Caki2 (cell line): ENCODE data around the gene LIFR. TPM values are rescaled to one million over a fixed set of nuclear protein-coding genes. Genes with fewer than 3 reads are reported as not detected.
A peak's percentile ranks its signal among the peaks of the same experiment; 100 is the strongest.
"Not testable (repeated sequence)": the region's sequence is repeated elsewhere in the genome, so short reads cannot be mapped to it uniquely, and the experiment has no call there.

Experiments
- DNase-seq: peaks from one replicate; pipeline ENCODE4 v3.0.0-alpha.2; 2015; ENCODE audit warnings: low read depth
- in situ Hi-C: cut with HindIII; loops from 2 replicates; pipeline ENCODE4 v1.10.0; 2016; ENCODE audit warnings: low sequenced_read_pairs, low pct_unique_long_range_greater_than_20kb, mixed read lengths
- total RNA-seq: library from RNA; depleted of rRNA; stranded (reverse); fragments of >200 nt; shearing (Covaris generic); gene quantifications from 2 replicates; pipeline ENCODE4 v1.2.3, GENCODE V29; 2014; ENCODE audit warnings: low replicate concordance

Gene LIFR
- total RNA-seq, 1 experiment from 2014 or later = 13.7 TPM

GRCh38 chr5:38534156-38534453, 22.3 kb downstream of the LIFR start:
- DNase-seq = no peak
- in situ Hi-C loops = no loop called here

DNA sequence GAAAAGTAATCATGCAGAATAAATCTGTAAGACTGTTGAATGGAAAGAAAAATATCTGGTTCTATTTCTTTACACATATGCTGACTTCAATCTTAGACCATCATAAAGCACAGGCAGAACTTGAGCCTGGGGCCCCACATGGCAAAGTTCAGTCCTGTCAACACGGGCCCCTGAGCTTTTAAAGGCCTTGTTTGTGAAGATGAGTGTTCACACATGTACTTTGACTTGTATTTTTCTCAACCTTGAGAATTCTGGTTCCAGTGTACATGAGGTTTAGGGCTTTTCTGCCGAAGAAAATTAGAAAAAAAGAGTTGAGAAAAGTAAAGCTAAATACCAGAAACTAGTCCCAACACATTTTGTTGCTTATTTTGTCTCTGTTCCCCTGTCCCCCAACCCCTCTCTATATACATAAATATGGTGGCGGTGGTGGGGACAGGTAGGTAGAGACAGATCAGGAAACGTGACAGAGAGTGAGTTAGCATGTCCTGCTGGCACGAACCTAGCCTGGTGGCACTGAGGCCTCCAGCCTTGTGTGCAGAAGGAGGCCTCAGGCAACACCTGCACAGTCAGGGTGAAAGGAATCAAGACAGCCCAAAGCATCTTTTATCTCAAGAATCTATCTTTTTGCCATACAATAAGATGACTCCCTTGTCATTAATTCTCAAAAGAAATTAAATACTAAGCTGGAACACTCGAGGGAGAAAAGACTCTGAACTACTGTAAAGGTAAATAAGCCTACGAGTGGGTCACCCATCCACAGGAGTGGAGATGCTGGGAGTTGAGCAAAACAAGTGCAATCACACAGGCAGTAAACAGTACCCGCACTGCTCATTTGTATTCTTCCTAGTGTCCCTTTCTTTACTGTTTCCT, 22.9 kb downstream of the LIFR start:
- DNase-seq = no peak
- in situ Hi-C loops = no loop called here

- DNase-seq = peak; percentile 10
- in situ Hi-C loops = no loop called here
Measured at GRCh38 chr5:38532165-38532669, 24.2 kb downstream of the LIFR start.

DNA sequence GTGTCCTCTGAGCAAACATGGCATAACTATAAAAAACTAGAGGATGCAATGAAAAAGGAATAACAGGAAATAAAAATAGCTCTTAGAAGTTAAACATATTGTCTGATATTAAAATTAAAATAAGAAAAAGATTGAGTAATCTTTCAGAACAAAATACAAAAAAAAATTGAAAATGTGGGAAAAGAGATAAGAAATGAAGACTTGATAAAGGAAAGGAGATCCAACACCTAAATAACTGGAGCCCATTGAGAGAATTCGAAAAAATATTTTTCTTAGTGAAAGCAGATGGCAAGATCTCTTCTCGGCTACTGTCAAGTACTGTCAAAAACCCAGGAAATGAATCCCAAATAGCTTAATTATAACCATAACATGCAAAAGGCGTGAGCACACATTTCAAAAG, 24.9 kb downstream of the LIFR start:
- in situ Hi-C loops = no loop called here
- DNase-seq = no peak

DNA sequence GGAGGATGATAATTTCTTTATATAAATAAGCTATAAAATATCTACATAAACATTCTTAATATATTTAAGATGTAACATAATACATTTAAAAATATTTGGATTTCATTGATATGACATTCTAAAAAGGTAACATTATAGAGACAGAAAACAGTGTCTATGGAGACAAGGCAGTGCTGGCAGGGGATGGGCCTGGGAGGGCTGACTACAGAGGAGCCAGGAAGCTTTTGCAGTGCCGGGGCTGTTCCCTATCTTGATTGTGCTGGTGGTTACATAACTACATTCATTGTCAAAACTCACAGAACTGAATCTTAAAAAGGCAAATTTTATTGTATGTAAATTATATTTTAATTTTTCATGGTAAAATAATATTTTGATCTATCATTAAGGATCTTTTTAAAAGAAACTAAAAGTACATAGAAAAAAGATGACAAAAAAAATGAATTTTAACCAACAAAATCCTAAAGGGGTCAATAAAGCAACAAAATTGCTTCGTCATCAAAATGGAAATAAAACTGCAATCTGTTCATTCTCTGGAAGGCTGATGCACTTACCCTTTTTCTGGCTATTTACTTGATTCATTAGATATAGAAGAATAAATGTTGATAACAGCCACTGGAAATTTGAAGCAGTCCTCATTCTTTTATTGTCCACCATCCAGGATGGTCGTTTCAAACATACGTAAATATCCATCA, 26.3 kb downstream of the LIFR start:
- in situ Hi-C loops = no loop called here
- no peak for DNase-seq

DNA sequence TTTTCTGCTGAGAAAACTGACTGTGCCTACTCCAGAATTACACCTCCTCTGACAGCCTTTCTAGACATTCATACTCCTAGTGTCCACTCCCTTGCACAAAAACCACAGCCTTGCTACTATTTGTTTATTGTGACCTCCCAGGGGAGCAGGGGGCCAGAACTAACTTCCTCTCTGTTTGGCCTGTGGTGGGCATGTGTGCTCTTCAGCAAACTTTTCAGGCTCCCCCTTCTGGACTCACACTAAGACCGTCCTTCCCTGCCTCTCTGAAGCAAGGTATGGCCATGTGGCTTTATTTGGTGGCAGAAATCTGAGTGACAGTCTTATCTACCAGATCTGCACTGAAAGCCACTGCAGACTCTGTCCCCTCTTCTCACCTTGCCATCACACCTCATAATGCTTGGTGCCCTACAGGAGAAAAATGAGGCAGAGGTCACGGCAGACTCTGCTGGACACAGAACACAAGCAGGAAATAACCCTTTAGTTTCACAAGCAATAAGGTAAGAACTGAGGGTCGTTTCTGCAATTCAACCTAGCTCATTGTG, 28.2 kb downstream of the LIFR start:
- in situ Hi-C loops = no loop called here
- no peak for DNase-seq

DNA sequence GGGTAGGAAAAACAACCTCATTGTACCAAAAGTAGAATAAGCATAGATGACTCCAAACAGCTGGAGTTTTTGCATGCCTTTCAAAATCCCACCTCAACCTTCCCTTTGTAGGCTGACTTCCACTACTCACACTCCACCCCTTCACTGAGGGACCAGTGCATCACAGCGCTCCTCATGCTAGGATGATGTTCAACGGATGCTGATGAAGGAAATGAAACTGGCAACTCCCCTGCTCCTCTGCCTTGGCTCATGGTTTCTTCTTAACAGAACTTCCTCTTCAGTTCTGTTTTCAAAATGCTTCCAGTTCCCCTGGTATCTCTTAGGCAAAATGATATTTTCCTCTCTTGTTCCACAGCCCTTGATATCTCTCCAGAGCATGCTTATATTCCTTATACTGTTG, 29.0 kb downstream of the LIFR start:
- in situ Hi-C loops = no loop called here
- no peak for DNase-seq

DNA sequence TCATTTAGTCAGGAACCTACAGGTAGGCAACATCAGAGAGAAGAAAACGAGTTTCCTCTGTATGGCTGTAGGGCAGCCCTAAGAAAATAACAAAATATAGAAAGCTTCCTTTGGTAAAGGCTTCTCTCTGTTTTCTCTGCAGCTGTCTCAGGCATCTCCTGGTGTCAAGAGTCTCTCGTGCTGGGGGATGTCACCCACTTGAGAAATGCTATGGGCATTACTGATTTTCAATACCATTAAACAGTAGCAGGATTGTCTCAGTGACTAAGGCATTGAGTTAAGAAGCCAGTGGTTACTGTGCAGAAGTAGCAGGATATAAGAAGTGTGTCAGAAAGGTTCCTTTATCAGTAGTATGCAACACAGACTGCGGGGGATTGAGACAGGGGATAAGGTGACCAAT, 32.4 kb downstream of the LIFR start:
- in situ Hi-C loops = no loop called here
- DNase-seq = no peak

- in situ Hi-C loops = no loop called here
- no peak for DNase-seq
Measured at GRCh38 chr5:38519476-38519875, 37.0 kb downstream of the LIFR start.

DNA sequence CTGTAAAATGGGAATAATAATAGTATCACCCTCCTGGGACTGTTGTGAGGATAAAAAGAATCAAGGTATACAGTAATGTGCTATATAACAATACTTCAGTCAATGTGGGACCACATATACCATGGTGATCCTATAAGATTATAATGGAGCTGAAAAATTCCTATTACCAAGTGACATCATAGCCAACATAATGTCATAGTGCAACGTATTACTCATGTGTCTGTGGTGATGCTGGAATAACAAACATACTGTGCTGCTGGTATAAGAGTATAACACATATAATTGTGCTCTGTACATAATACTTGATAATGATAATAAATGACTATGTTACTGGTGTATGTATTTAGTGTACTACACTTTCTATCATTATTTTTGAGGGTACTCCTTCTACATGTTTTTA, 38.1 kb downstream of the LIFR start:
- in situ Hi-C loops = no loop called here
- DNase-seq = no peak

- in situ Hi-C loops, DNase-seq: not testable (repeated sequence)
Measured at GRCh38 chr5:38516649-38517048, 39.8 kb downstream of the LIFR start.

DNA sequence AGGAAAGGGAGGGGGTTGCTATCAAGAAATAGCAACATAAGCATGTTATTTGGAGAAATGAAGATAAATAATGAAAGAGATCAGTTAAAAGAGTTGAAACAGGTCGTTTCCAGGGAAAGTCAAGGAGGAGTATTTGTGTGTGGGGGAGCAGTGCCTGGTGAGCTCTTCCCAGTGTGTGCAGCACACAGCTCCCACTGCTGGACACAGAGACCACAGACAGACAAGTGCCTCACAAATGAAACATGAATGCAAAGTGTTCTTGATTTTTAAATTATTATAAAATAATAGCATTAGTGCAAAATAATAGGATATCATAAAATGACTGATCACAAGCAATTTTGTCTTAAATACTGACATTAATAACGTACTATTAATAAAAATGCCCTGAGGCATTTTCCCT, 40.8 kb downstream of the LIFR start:
- no peak for DNase-seq
- in situ Hi-C loops = no loop called here

DNA sequence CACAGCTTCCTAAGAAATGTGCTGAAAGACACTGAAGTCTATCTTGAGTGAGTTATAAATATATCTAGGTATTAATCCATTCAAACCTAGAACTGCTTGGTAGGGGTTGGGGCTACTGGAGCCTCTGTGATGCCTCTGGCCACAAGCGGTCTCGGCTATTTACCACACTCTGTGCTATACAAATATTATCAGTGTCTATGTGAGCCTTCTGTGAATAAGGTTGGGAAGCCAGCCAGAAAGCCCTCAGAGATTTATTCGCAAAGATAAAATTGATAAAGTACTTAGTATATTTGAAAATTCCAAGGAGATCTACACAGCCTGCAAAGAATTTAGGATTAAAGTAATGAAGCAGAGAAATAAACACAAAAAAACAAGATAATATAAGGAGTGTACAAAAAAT, 41.4 kb downstream of the LIFR start:
- in situ Hi-C loops = no loop called here

GRCh38 chr5:38509185-38509584, 47.3 kb downstream of the LIFR start:
- DNase-seq = no peak
- in situ Hi-C loops = no loop called here

More for the DNA sequence above, 41.4 kb downstream of the LIFR start:
- DNase-seq = no peak

DNA sequence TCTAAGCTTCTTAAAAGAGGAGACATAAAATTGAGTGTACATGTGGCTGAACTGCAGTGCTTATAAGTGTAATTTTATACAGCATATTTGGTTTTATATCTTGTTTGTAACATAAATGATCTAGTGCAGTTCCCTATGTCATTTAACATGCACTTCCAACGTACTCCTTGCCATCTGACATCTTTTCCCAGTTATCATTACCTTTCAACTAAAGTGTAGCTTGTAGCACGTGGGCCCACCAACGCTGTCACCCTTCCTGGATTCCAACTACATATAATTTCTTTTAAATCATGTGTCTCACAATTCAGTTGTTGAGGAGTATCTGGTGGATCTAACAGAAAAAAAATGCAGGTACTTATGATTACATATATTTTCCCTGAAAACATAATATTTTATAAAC, 50.1 kb downstream of the LIFR start:
- in situ Hi-C loops = no loop called here

GRCh38 chr5:38500573-38501260, 55.7 kb downstream of the LIFR start:
- in situ Hi-C loops = no loop called here
- DNase-seq = no peak

More for the DNA sequence above, 50.1 kb downstream of the LIFR start:
- no peak for DNase-seq

DNA sequence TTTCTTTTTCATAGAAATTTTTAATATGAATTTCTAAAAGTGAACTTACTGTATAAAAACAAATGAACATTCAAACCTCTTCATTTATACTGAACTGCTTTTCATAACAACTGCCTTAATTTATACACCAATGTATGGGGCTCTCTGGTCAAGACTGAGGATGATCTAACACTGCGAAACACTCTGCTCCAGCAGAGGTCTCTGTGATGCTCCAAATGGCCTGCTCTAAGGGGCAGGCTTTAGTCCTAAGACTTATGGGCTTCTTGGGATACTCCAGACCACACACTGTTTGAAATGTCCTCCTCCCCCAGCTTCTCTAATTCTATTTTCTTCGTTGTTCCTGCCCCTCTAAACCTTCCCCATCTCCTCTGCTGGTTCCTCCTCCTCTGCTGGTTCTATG, 58.5 kb downstream of the LIFR start:
- in situ Hi-C loops = no loop called here
- no peak for DNase-seq

GRCh38 chr5:38494763-38495162, 61.7 kb downstream of the LIFR start:
- in situ Hi-C loops = no loop called here

DNA sequence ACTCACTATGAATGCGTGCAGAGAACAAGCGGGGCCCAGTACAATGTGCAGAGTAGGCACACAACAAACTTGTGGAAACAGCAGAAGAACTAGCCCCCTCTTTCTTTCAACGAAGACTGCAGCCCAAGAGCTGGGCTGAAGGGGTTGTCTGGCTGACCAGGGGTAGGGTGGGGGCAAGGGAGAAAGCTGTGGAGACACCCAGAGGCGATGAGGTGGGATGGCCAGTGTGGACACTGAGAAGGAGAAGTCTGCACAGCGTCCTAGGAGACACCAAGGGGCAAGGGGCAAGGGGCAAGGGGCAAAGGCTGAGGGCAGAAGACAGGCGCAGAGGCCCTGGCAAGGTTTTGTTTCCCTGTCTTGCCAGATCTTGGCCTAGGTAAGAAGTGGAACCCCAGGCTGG, 62.3 kb downstream of the LIFR start:
- DNase-seq = no peak
- in situ Hi-C loops = no loop called here

More at GRCh38 chr5:38494763-38495162, 61.7 kb downstream of the LIFR start:
- no peak for DNase-seq
